NCI-H2227 (cell line): ENCODE results near the gene PDCD10.

Experiments used
- DNase-seq: peaks from one replicate; lab custom pipeline; 2025; ENCODE audit not compliant: unreplicated experiment; lab: John Stamatoyannopoulos, UW

PDCD10 gene

GRCh38 chr3:167734498-167735232 is at the start of gene PDCD10:
TSS of gene PDCD10 (minus strand) at chr3:167734892. CDS start at chr3:167720157, 14,735 bp downstream.
- DNase-seq, result peak; percentile 99

GRCh38 chr3:167783781-167784180 is 49.1 kb upstream of the PDCD10 start:
- DNase-seq, result no peak

GRCh38 chr3:167780214-167780883 is 45.7 kb upstream of the PDCD10 start:
- no peak for DNase-seq

GRCh38 chr3:167777356-167777755 is 42.7 kb upstream of the PDCD10 start:
- DNase-seq, result no peak

GRCh38 chr3:167776066-167776685 is 41.5 kb upstream of the PDCD10 start:
- DNase-seq, result no peak

GRCh38 chr3:167773584-167773983 is 38.9 kb upstream of the PDCD10 start:
- DNase-seq, result no peak

- no peak for DNase-seq
Measured at GRCh38 chr3:167772992-167773391, 38.3 kb upstream of the PDCD10 start.

GRCh38 chr3:167762296-167762695 is 27.6 kb upstream of the PDCD10 start:
- DNase-seq, result no peak

GRCh38 chr3:167761302-167761701 is 26.6 kb upstream of the PDCD10 start:
- DNase-seq, result no peak

- DNase-seq, result no peak
Measured at GRCh38 chr3:167754049-167754448, 19.4 kb upstream of the PDCD10 start.

GRCh38 chr3:167750272-167750971 is 15.7 kb upstream of the PDCD10 start:
- DNase-seq, result no peak

- DNase-seq, result no peak
Measured at GRCh38 chr3:167749728-167750127, 15.0 kb upstream of the PDCD10 start.

GRCh38 chr3:167749209-167749608 is 14.5 kb upstream of the PDCD10 start:
- DNase-seq, result no peak

- DNase-seq, result no peak
Measured at GRCh38 chr3:167743799-167744198, 9.1 kb upstream of the PDCD10 start.

GRCh38 chr3:167742338-167742737 is 7.6 kb upstream of the PDCD10 start:
- no peak for DNase-seq

- DNase-seq, result peak; percentile 29
Measured at GRCh38 chr3:167740961-167741587, 6.4 kb upstream of the PDCD10 start.

- no peak for DNase-seq
Measured at GRCh38 chr3:167739190-167739810, 4.6 kb upstream of the PDCD10 start.

GRCh38 chr3:167738037-167738436 is 3.3 kb upstream of the PDCD10 start:
- no peak for DNase-seq

GRCh38 chr3:167736997-167737396 is 2.3 kb upstream of the PDCD10 start:
- DNase-seq, result no peak

- no peak for DNase-seq
Measured at GRCh38 chr3:167736264-167736787, 1.6 kb upstream of the PDCD10 start.
